ENCODE data around the gene DYSF. TPM values are rescaled to one million over a fixed set of nuclear protein-coding genes. Genes with fewer than 3 reads are reported as not detected.

Gene DYSF
- polyA plus RNA-seq, 1 donor (not counting 4 experiments of a cell fraction or from before 2014, with no cell fraction given), result 8.2 TPM

GRCh38 chr2:71620851-71621251 is 167.5 kb downstream of the DYSF start:
- Histone ChIP-seq H3K4me2 (ENCODE audit: control insufficient read depth, extremely low read depth, insufficient read depth, low read depth, low read length) (no peak overlapping the region), H3K79me2 (ENCODE audit: control insufficient read depth, insufficient read depth, low read length) (no peaks in the 10 kb centered on the region), H3K4me1 (ENCODE audit: control insufficient read depth, extremely low read depth, insufficient read depth, low read length) (no peaks in the 10 kb centered on the region), H3K36me3 (ENCODE audit: control insufficient read depth in 2 of 2, extremely low read depth in 1 of 2, insufficient read depth in 2 of 2, low read length in 2 of 2) (no peaks in the 10 kb centered on the region), H3K9me1 (ENCODE audit: control insufficient read depth, extremely low read depth, insufficient read depth, low read length) (no peaks in the 10 kb centered on the region), H3K9me3 (ENCODE audit: control insufficient read depth, low read depth, low read length) (no peaks in the 10 kb centered on the region), H2AFZ (ENCODE audit: control insufficient read depth, low read length) (no peak overlapping the region), H3K9ac (ENCODE audit: control insufficient read depth, extremely low read depth, insufficient read depth, low read length) (no peak overlapping the region), H4K20me1 (ENCODE audit: control insufficient read depth, extremely low read depth, insufficient read depth, low read length) (no peaks in the 10 kb centered on the region), H3K4me3 (ENCODE audit: control insufficient read depth in 2 of 3, extremely low read depth in 1 of 3, insufficient read depth in 2 of 3, low read depth in 1 of 3, low read length in 3 of 3) (no peak overlapping the region), H3K27ac (ENCODE audit: control insufficient read depth, insufficient read depth, low read length) (no peak overlapping the region), H3K27me3 (ENCODE audit: control insufficient read depth, extremely low read depth, insufficient read depth, low read length) (peaks cover 4% of the 10 kb centered on the region)
- FAIRE-seq (no peak), DNase-seq (ENCODE audit: low read depth, low spot score) (no peak)
- no peak for TF ChIP-seq EZH2 (IDR thresholded peaks at IDR 0.05; ENCODE audit: low read length)
- dilution Hi-C loops (cut with MboI; ENCODE audit: extremely low pct_ligation_motif_present, low sequenced_read_pairs), result no loop called here

DNA sequence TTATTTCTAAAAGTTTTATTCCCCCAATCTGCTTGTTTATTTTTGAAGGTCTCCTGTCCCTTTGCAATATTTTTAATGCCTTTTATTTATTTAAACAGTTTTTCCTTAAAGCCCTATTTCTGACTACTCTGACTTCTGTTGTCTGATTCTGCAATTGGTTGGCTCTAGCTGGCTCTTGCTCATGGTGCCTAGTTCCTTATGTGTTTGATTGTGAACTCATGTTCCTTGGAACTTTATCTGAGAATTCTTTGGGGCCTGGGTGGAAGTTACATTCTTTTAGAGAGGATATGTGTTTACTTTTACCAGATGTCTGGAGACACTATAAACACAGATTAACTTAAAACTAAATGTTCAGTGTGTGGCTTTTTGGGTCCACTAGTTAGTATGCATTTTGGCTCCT is 175.9 kb downstream of the DYSF start:
- Histone ChIP-seq H3K36me3 (ENCODE audit: control insufficient read depth in 2 of 2, extremely low read depth in 1 of 2, insufficient read depth in 2 of 2, low read length in 2 of 2) (no peaks in the 10 kb centered on the region), H3K27me3 (ENCODE audit: control insufficient read depth, extremely low read depth, insufficient read depth, low read length) (no peaks in the 10 kb centered on the region), H4K20me1 (ENCODE audit: control insufficient read depth, extremely low read depth, insufficient read depth, low read length) (no peaks in the 10 kb centered on the region), H3K4me2 (ENCODE audit: control insufficient read depth, extremely low read depth, insufficient read depth, low read depth, low read length) (no peak overlapping the region), H3K9ac (ENCODE audit: control insufficient read depth, extremely low read depth, insufficient read depth, low read length) (no peak overlapping the region), H3K79me2 (ENCODE audit: control insufficient read depth, insufficient read depth, low read length) (no peaks in the 10 kb centered on the region), H3K9me3 (ENCODE audit: control insufficient read depth, low read depth, low read length) (no peaks in the 10 kb centered on the region), H3K27ac (ENCODE audit: control insufficient read depth, insufficient read depth, low read length) (no peak overlapping the region), H3K9me1 (ENCODE audit: control insufficient read depth, extremely low read depth, insufficient read depth, low read length) (no peaks in the 10 kb centered on the region), H3K4me3 (ENCODE audit: control insufficient read depth in 2 of 3, extremely low read depth in 1 of 3, insufficient read depth in 2 of 3, low read depth in 1 of 3, low read length in 3 of 3) (no peak overlapping the region), H3K4me1 (ENCODE audit: control insufficient read depth, extremely low read depth, insufficient read depth, low read length) (no peaks in the 10 kb centered on the region), H2AFZ (ENCODE audit: control insufficient read depth, low read length) (no peak overlapping the region)
- TF ChIP-seq EZH2 (IDR thresholded peaks at IDR 0.05; ENCODE audit: low read length), result no peak
- TF ChIP-seq, protein P1, sequence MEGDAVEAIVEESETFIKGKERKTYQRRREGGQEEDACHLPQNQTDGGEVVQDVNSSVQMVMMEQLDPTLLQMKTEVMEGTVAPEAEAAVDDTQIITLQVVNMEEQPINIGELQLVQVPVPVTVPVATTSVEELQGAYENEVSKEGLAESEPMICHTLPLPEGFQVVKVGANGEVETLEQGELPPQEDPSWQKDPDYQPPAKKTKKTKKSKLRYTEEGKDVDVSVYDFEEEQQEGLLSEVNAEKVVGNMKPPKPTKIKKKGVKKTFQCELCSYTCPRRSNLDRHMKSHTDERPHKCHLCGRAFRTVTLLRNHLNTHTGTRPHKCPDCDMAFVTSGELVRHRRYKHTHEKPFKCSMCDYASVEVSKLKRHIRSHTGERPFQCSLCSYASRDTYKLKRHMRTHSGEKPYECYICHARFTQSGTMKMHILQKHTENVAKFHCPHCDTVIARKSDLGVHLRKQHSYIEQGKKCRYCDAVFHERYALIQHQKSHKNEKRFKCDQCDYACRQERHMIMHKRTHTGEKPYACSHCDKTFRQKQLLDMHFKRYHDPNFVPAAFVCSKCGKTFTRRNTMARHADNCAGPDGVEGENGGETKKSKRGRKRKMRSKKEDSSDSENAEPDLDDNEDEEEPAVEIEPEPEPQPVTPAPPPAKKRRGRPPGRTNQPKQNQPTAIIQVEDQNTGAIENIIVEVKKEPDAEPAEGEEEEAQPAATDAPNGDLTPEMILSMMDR (optimal IDR thresholded peaks at IDR 0.05 in 1 of 3, IDR thresholded peaks at IDR 0.05 in 1 of 3, conservative IDR thresholded peaks at IDR 0.05 in 1 of 3; ENCODE audit: extremely low read depth in 1 of 3, insufficient read depth in 2 of 3, low read length in 3 of 3), result no peak
- dilution Hi-C loops (cut with MboI; ENCODE audit: extremely low pct_ligation_motif_present, low sequenced_read_pairs), result no loop called here
- DNase-seq (ENCODE audit: low read depth, low spot score) (no peak), FAIRE-seq (no peak)

DNA sequence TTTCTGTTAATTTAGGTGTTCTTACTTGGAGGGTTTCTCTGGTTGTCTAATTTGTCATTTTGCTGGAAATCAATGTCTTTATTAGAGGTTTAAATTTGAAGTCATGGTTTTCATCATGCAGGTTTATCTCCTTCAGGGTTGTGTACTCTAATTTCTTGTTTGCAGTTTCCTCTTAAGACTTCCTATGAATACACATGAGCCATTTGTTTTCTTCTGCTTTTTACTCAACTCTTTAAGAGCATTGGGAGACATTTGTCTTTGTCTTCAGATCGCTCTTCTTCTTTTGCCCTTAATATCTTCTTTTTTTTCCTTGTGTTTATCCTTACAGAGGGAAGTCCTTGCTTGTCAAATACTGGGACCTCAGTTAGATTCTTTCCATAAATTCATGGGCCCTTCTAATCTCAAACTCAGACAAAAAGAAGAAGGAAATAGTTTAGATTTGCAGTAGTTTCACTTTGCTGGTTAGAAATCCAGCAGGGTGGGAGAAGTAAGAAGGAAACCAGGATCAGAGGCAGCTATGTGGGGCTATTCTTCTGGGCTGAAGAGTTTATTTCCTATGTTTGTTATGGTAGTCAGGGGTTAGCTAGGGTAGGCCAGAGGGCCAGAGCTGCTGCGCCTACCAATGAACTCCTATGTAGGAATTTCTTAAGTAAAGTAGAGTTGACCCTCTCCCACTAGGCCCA is 176.6 kb downstream of the DYSF start:
- no peaks in the 10 kb centered on the region for H3K27me3 ChIP-seq (ENCODE audit: control insufficient read depth, extremely low read depth, insufficient read depth, low read length)
- dilution Hi-C loops (cut with MboI; ENCODE audit: extremely low pct_ligation_motif_present, low sequenced_read_pairs), result no loop called here
- no peaks in the 10 kb centered on the region for H3K36me3 ChIP-seq (ENCODE audit: control insufficient read depth in 2 of 2, extremely low read depth in 1 of 2, insufficient read depth in 2 of 2, low read length in 2 of 2)
- H3K9me3 ChIP-seq (ENCODE audit: control insufficient read depth, low read depth, low read length), result no peaks in the 10 kb centered on the region
- H3K9me1 ChIP-seq (ENCODE audit: control insufficient read depth, extremely low read depth, insufficient read depth, low read length), result no peaks in the 10 kb centered on the region
- H3K79me2 ChIP-seq (ENCODE audit: control insufficient read depth, insufficient read depth, low read length), result no peaks in the 10 kb centered on the region
- H3K9ac ChIP-seq (ENCODE audit: control insufficient read depth, extremely low read depth, insufficient read depth, low read length), result no peak overlapping the region
- no peaks in the 10 kb centered on the region for H4K20me1 ChIP-seq (ENCODE audit: control insufficient read depth, extremely low read depth, insufficient read depth, low read length)
- H2AFZ ChIP-seq (ENCODE audit: control insufficient read depth, low read length), result no peak overlapping the region
- H3K4me1 ChIP-seq (ENCODE audit: control insufficient read depth, extremely low read depth, insufficient read depth, low read length), result no peaks in the 10 kb centered on the region
- H3K4me3 ChIP-seq (ENCODE audit: control insufficient read depth in 2 of 3, extremely low read depth in 1 of 3, insufficient read depth in 2 of 3, low read depth in 1 of 3, low read length in 3 of 3), result no peak overlapping the region
- no peak overlapping the region for H3K27ac ChIP-seq (ENCODE audit: control insufficient read depth, insufficient read depth, low read length)
- no peak for TF ChIP-seq EZH2 (IDR thresholded peaks at IDR 0.05; ENCODE audit: low read length)
- TF ChIP-seq, protein P1 (optimal IDR thresholded peaks at IDR 0.05 in 1 of 3, IDR thresholded peaks at IDR 0.05 in 1 of 3, conservative IDR thresholded peaks at IDR 0.05 in 1 of 3; ENCODE audit: extremely low read depth in 1 of 3, insufficient read depth in 2 of 3, low read length in 3 of 3), result no peak
- FAIRE-seq (no peak), DNase-seq (ENCODE audit: low read depth, low spot score) (no peak)
- H3K4me2 ChIP-seq (ENCODE audit: control insufficient read depth, extremely low read depth, insufficient read depth, low read depth, low read length), result no peak overlapping the region

Data from keratinocyte (primary cell).